Body of pancreas (tissue), 4 donors: Measurements from ENCODE around the gene ALG14.

ENCODE experiments used
- CTCF ChIP-seq, 7 experiments: fragments of 450-650 bp in 4 of 7; fragments of 200-600 bp in 3 of 7; sonication (generic) in 3 of 7; IDR thresholded peaks; one replicate each; pipeline ENCODE4 v1.5.1; 2016 to 2019; ENCODE audit warnings: antibody characterized with exemption in 7 of 7
- POLR2A ChIP-seq, 3 donors: fragments of 450-650 bp; IDR thresholded peaks; one replicate each; pipeline ENCODE4 v1.6.1; 2016; ENCODE audit warnings: antibody characterized with exemption in 3 of 3, mild to moderate bottlenecking in 2 of 3

DNA sequence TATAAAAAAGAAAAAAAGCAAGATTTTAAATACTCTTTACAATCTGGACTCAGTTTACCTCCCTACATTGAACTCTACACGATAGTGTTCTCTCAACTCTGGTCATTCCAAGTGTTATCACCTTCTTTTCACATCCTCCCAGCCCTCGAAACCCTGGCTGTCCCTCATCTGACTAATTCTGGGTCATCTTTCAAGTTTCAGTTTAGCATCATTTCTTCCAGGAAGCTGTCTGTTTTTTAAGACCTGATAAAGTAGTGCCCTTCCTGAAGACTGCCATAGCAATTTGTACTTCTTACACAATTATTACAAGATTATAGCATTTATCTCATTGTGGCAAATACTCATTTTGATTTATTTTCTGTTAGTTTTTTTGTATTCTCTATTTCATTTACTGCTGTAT lies 1.2 kb downstream of the ALG14 start:
- TF ChIP-seq CTCF (IDR thresholded peaks at IDR 0.05) (no peak), POLR2A (IDR thresholded peaks at IDR 0.05) (no peak)
